H1 (cell line): ENCODE results near the gene TIE1. TPM values are rescaled to one million over a fixed set of nuclear protein-coding genes. Genes with fewer than 3 reads are reported as not detected.

Source experiments
- CBX5 ChIP-seq: fragments of 300-800, 300-1000 bp; sonication (generic); IDR thresholded peaks from 2 replicates; pipeline ENCODE4 v1.7.1; 2016; ENCODE audit warnings: antibody characterized with exemption, low read length, low read depth
- CREB1 ChIP-seq: IDR thresholded peaks from 2 replicates; pipeline ENCODE4 v1.6.1; 2012; ENCODE audit warnings: inconsistent platforms
- CTBP2 ChIP-seq: IDR thresholded peaks from 2 replicates; pipeline ENCODE4 v1.7.0; 2011; ENCODE audit warnings: borderline replicate concordance, mild to moderate bottlenecking, moderate library complexity, mixed read lengths, low read length; ENCODE audit not compliant: insufficient read depth, insufficient read length
- EGR1 ChIP-seq: IDR thresholded peaks from 2 replicates; pipeline ENCODE4 v1.6.1; 2011; ENCODE audit warnings: low read depth, low read length, borderline replicate concordance
- KDM1A ChIP-seq: fragments of 200-600, 300-600 bp; sonication (generic); IDR thresholded peaks from 2 replicates; pipeline ENCODE4 v1.7.1; 2016; ENCODE audit warnings: mild to moderate bottlenecking, low read length, borderline replicate concordance
- SIX5 ChIP-seq: IDR thresholded peaks from 2 replicates; pipeline ENCODE4 v1.6.1; 2011; ENCODE audit warnings: mild to moderate bottlenecking, low read depth, low read length
- SP1 ChIP-seq: IDR thresholded peaks from 2 replicates; pipeline ENCODE4 v1.6.1; 2011; ENCODE audit warnings: low read depth, low read length
- SRF ChIP-seq: IDR thresholded peaks from 2 replicates; pipeline ENCODE4 v1.6.1; 2011; ENCODE audit warnings: mild to moderate bottlenecking, low read depth, low read length, moderate library complexity
- polyA plus RNA-seq, 7 experiments: library from polyadenylated mRNA; depleted of rRNA in 3 of 7; stranded (reverse) in 5 of 7; unstranded in 2 of 7; fragments of >200 nt in 5 of 7; fragments of 200-250 nt in 2 of 7; gene quantifications; 1 replicate in 5 of 7; 2 replicates in 1 of 7; 4 replicates in 1 of 7; pipeline versions ENCODE4 v1.2.1 to v1.2.3, GENCODE V29; 2011 to 2013; ENCODE audit warnings: missing spikeins in 2 of 7, mixed read lengths in 2 of 7
- total RNA-seq: library from RNA; stranded (reverse); fragmentation: NEBNext Ultra II Directional; extraction: Animal tissue kit (Norgen Biotek cat#: 25700); gene quantifications from 2 replicates; pipeline ENCODE4 v1.2.1, GENCODE V29; 2021
- TF ChIP-seq, protein P1 (sequence below): fragments of 300-600 bp; sonication (generic); IDR thresholded peaks from 2 replicates; pipeline ENCODE4 v1.7.1; 2012; ENCODE audit warnings: low read length, moderate library complexity, mild to moderate bottlenecking, inconsistent platforms; ENCODE audit not compliant: insufficient replicate concordance
- TF ChIP-seq, protein P2 (sequence below): IDR thresholded peaks from 2 replicates; pipeline ENCODE4 v1.6.1; 2012; ENCODE audit warnings: inconsistent platforms

Gene TIE1
- total and polyA plus RNA-seq, 2 of the 8 experiments (the other 6 are each of a cell fraction or from before 2014, with no cell fraction given): 0.74 to 2.2 TPM

DNA sequence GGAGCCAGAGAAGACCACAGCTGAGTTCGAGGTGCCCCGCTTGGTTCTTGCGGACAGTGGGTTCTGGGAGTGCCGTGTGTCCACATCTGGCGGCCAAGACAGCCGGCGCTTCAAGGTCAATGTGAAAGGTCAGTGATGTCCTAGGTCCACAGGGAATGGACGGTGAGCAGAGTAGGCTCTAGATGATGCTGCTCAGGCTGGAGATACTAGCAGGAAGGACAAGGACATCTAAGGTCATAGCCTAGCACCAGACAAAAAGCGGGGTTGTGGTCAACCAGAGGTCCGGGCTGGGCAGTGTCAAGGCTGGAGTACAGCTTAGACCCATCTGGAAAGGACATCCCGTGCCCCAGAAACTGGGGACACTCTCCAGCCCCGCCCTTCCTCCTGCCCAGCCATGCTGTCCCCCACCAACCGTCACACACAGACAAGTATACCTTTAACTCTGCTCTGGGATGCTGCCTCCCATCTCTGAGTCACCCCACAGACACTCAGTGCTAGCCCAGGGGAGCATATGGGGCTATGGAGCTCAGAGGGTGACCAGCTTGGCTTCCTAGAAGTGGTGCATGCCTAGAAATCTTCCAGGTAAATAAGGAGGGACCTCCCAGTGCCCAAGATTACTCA lies 8.7 kb downstream of the TIE1 start (continued):
- TF ChIP-seq, protein P1, sequence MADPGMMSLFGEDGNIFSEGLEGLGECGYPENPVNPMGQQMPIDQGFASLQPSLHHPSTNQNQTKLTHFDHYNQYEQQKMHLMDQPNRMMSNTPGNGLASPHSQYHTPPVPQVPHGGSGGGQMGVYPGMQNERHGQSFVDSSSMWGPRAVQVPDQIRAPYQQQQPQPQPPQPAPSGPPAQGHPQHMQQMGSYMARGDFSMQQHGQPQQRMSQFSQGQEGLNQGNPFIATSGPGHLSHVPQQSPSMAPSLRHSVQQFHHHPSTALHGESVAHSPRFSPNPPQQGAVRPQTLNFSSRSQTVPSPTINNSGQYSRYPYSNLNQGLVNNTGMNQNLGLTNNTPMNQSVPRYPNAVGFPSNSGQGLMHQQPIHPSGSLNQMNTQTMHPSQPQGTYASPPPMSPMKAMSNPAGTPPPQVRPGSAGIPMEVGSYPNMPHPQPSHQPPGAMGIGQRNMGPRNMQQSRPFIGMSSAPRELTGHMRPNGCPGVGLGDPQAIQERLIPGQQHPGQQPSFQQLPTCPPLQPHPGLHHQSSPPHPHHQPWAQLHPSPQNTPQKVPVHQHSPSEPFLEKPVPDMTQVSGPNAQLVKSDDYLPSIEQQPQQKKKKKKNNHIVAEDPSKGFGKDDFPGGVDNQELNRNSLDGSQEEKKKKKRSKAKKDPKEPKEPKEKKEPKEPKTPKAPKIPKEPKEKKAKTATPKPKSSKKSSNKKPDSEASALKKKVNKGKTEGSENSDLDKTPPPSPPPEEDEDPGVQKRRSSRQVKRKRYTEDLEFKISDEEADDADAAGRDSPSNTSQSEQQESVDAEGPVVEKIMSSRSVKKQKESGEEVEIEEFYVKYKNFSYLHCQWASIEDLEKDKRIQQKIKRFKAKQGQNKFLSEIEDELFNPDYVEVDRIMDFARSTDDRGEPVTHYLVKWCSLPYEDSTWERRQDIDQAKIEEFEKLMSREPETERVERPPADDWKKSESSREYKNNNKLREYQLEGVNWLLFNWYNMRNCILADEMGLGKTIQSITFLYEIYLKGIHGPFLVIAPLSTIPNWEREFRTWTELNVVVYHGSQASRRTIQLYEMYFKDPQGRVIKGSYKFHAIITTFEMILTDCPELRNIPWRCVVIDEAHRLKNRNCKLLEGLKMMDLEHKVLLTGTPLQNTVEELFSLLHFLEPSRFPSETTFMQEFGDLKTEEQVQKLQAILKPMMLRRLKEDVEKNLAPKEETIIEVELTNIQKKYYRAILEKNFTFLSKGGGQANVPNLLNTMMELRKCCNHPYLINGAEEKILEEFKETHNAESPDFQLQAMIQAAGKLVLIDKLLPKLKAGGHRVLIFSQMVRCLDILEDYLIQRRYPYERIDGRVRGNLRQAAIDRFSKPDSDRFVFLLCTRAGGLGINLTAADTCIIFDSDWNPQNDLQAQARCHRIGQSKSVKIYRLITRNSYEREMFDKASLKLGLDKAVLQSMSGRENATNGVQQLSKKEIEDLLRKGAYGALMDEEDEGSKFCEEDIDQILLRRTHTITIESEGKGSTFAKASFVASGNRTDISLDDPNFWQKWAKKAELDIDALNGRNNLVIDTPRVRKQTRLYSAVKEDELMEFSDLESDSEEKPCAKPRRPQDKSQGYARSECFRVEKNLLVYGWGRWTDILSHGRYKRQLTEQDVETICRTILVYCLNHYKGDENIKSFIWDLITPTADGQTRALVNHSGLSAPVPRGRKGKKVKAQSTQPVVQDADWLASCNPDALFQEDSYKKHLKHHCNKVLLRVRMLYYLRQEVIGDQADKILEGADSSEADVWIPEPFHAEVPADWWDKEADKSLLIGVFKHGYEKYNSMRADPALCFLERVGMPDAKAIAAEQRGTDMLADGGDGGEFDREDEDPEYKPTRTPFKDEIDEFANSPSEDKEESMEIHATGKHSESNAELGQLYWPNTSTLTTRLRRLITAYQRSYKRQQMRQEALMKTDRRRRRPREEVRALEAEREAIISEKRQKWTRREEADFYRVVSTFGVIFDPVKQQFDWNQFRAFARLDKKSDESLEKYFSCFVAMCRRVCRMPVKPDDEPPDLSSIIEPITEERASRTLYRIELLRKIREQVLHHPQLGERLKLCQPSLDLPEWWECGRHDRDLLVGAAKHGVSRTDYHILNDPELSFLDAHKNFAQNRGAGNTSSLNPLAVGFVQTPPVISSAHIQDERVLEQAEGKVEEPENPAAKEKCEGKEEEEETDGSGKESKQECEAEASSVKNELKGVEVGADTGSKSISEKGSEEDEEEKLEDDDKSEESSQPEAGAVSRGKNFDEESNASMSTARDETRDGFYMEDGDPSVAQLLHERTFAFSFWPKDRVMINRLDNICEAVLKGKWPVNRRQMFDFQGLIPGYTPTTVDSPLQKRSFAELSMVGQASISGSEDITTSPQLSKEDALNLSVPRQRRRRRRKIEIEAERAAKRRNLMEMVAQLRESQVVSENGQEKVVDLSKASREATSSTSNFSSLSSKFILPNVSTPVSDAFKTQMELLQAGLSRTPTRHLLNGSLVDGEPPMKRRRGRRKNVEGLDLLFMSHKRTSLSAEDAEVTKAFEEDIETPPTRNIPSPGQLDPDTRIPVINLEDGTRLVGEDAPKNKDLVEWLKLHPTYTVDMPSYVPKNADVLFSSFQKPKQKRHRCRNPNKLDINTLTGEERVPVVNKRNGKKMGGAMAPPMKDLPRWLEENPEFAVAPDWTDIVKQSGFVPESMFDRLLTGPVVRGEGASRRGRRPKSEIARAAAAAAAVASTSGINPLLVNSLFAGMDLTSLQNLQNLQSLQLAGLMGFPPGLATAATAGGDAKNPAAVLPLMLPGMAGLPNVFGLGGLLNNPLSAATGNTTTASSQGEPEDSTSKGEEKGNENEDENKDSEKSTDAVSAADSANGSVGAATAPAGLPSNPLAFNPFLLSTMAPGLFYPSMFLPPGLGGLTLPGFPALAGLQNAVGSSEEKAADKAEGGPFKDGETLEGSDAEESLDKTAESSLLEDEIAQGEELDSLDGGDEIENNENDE: no peak
- TF ChIP-seq SRF: no peak
- no peak for TF ChIP-seq CREB1
- no peak for TF ChIP-seq KDM1A
- TF ChIP-seq SIX5: no peak
- TF ChIP-seq, protein P2, sequence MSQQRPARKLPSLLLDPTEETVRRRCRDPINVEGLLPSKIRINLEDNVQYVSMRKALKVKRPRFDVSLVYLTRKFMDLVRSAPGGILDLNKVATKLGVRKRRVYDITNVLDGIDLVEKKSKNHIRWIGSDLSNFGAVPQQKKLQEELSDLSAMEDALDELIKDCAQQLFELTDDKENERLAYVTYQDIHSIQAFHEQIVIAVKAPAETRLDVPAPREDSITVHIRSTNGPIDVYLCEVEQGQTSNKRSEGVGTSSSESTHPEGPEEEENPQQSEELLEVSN: no peak
- TF ChIP-seq CTBP2: no peak
- no peak for TF ChIP-seq CBX5
- TF ChIP-seq SP1: no peak
- no peak for TF ChIP-seq EGR1
